Activated naive CD4-positive, alpha-beta T cell treated with anti-CD3 and anti-CD28 coated beads, Interleukin-2, amount 50 U/mL, for 72 hours (primary cell): Measurements from ENCODE around the gene NPB. TPM values are rescaled to one million over a fixed set of nuclear protein-coding genes. Genes with fewer than 3 reads are reported as not detected.

Experiments
- ATAC-seq, 2 donors: fragments of 150-1000 bp; cut with Tn5 transposase; 2 replicates each; pipeline ENCODE4 v1.10.0; 2021; ENCODE audit warnings: mild to moderate bottlenecking in 2 of 2, moderate library complexity in 2 of 2
- DNase-seq, 2 donors: peaks; one replicate each; pipeline ENCODE4 v3.0.0; 2021 to 2022; ENCODE audit warnings: low spot score in 2 of 2
- H3K27ac Mint-ChIP-seq, 2 donors: one replicate each; pipeline ENCODE4 v1.8.0; 2022; ENCODE audit warnings: mild to moderate bottlenecking in 2 of 2, mixed read lengths in 2 of 2
- H3K36me3 Mint-ChIP-seq, 2 donors: one replicate each; pipeline ENCODE4 v1.8.0; 2022; ENCODE audit warnings: mixed read lengths in 2 of 2
- H3K9me3 Mint-ChIP-seq, 2 donors: one replicate each; pipeline ENCODE4 v1.8.0; 2022; ENCODE audit warnings: mixed read lengths in 2 of 2
- total RNA-seq, 2 donors: library from RNA; stranded (reverse); gene quantifications; one replicate each; pipeline ENCODE4 v1.2.3, GENCODE V29; 2022

The NPB gene
- total RNA-seq, 2 donors from 2014 or later, result 0.27 TPM; not detected in 1

- peak in 1 of 2 donors; percentile 28 for DNase-seq
- ATAC-seq, result no peak
- peaks cover 27 to 30% of the 10 kb centered on the region in 2 donors for H3K36me3 Mint-ChIP-seq
- H3K27ac Mint-ChIP-seq, result peak overlapping the region; percentile 82 to 85
- no peaks in the 10 kb centered on the region for H3K9me3 Mint-ChIP-seq
Measured at GRCh38 chr17:81867170-81867990, 34.7 kb upstream of the NPB start.

GRCh38 chr17:81867991-81868673 lies 33.9 kb upstream of the NPB start:
- Mint-ChIP-seq H3K36me3 (peaks cover 23 to 26% of the 10 kb centered on the region in 2 donors), H3K9me3 (no peaks in the 10 kb centered on the region), H3K27ac (peak overlapping the region; percentile 72 to 82)
- ATAC-seq (no peak), DNase-seq (no peak)

GRCh38 chr17:81868674-81869220 lies 33.3 kb upstream of the NPB start:
- H3K9me3 Mint-ChIP-seq, result no peaks in the 10 kb centered on the region
- DNase-seq (no peak), ATAC-seq (no peak)
- H3K27ac Mint-ChIP-seq, result peak overlapping the region in 1 of 2 donors; percentile 97
- peaks cover 17 to 22% of the 10 kb centered on the region in 2 donors for H3K36me3 Mint-ChIP-seq

GRCh38 chr17:81869221-81870130 lies 32.6 kb upstream of the NPB start:
- DNase-seq, result peak in 1 of 2 donors; percentile 70
- H3K9me3 Mint-ChIP-seq, result no peaks in the 10 kb centered on the region
- no peak for ATAC-seq
- H3K27ac Mint-ChIP-seq, result peak overlapping the region; percentile 92 to 97
- peaks cover 16 to 22% of the 10 kb centered on the region in 2 donors for H3K36me3 Mint-ChIP-seq

- no peaks in the 10 kb centered on the region for H3K9me3 Mint-ChIP-seq
- ATAC-seq (peak; percentile 31 to 40), DNase-seq (peak in 1 of 2 donors; percentile 53)
- H3K27ac Mint-ChIP-seq, result peak overlapping the region; percentile 97
- peaks cover 16 to 22% of the 10 kb centered on the region in 2 donors for H3K36me3 Mint-ChIP-seq
Measured at GRCh38 chr17:81870131-81870980, 31.7 kb upstream of the NPB start.

- Mint-ChIP-seq H3K9me3 (no peaks in the 10 kb centered on the region), H3K27ac (peak within 1 kb of the TSS; percentile 97), H3K36me3 (peaks cover 16 to 22% of the 10 kb centered on the region in 2 donors)
- ATAC-seq, result peak; percentile 71 to 73
- DNase-seq, result no peak
Measured at GRCh38 chr17:81870981-81871386, 31.1 kb upstream of the NPB start, which contains the start of gene ARHGDIA. Gene ARHGDIA (minus strand): TSS chr17:81871337. CDS start chr17:81869930, 1,407 bp downstream.

- Mint-ChIP-seq H3K36me3 (peaks cover 16 to 22% of the 10 kb centered on the region in 2 donors), H3K9me3 (no peaks in the 10 kb centered on the region), H3K27ac (peak overlapping the region; percentile 96 to 97)
- peak in 1 of 2 donors; percentile 49 for ATAC-seq
- peak; percentile 97 for DNase-seq
Measured at GRCh38 chr17:81871387-81872230, 30.4 kb upstream of the NPB start.

GRCh38 chr17:81877569-81877968 lies 24.5 kb upstream of the NPB start:
- H3K36me3 Mint-ChIP-seq, result peaks cover 8 to 9% of the 10 kb centered on the region in 2 donors
- ATAC-seq, result no peak
- no peak for DNase-seq
- no peaks in the 10 kb centered on the region for H3K9me3 Mint-ChIP-seq
- H3K27ac Mint-ChIP-seq, result no peak overlapping the region

- peaks cover 5 to 8% of the 10 kb centered on the region in 2 donors for H3K36me3 Mint-ChIP-seq
- H3K9me3 Mint-ChIP-seq, result no peaks in the 10 kb centered on the region
- H3K27ac Mint-ChIP-seq, result no peak overlapping the region
Measured at GRCh38 chr17:81878294-81878693, 23.7 kb upstream of the NPB start.

GRCh38 chr17:81879121-81879520 lies 22.9 kb upstream of the NPB start:
- Mint-ChIP-seq H3K9me3 (no peaks in the 10 kb centered on the region), H3K27ac (no peak overlapping the region), H3K36me3 (peaks cover 5 to 8% of the 10 kb centered on the region in 2 donors)
- no peak for ATAC-seq
- no peak for DNase-seq

More at GRCh38 chr17:81878294-81878693, 23.7 kb upstream of the NPB start:
- DNase-seq (no peak), ATAC-seq (no peak)

- no peak for DNase-seq
- no peaks in the 10 kb centered on the region for H3K9me3 Mint-ChIP-seq
- H3K36me3 Mint-ChIP-seq, result peaks cover 32 to 35% of the 10 kb centered on the region in 2 donors
- peak overlapping the region in 1 of 2 donors; percentile 65 for H3K27ac Mint-ChIP-seq
- peak; percentile 8 to 29 for ATAC-seq
Measured at GRCh38 chr17:81884520-81884919, 17.5 kb upstream of the NPB start.

GRCh38 chr17:81884968-81885367 lies 17.1 kb upstream of the NPB start:
- no peak for DNase-seq
- Mint-ChIP-seq H3K27ac (peak overlapping the region; percentile 11 to 65), H3K9me3 (no peaks in the 10 kb centered on the region), H3K36me3 (peaks cover 34 to 35% of the 10 kb centered on the region in 2 donors)
- ATAC-seq, result no peak

- no peaks in the 10 kb centered on the region for H3K9me3 Mint-ChIP-seq
- peak overlapping the region; percentile 11 to 92 for H3K27ac Mint-ChIP-seq
- no peak for ATAC-seq
- peaks cover 39 to 40% of the 10 kb centered on the region in 2 donors for H3K36me3 Mint-ChIP-seq
- DNase-seq, result no peak
Measured at GRCh38 chr17:81885454-81885853, 16.6 kb upstream of the NPB start.

- H3K36me3 Mint-ChIP-seq, result peaks cover 43 to 44% of the 10 kb centered on the region in 2 donors
- DNase-seq, result no peak
- peak in 1 of 2 donors; percentile 80 for ATAC-seq
- peak overlapping the region; percentile 11 to 92 for H3K27ac Mint-ChIP-seq
- H3K9me3 Mint-ChIP-seq, result no peaks in the 10 kb centered on the region
Measured at GRCh38 chr17:81885869-81886548, 16.0 kb upstream of the NPB start.
